ENCODE results near the gene ZNF280C. TPM values are rescaled to one million over a fixed set of nuclear protein-coding genes. Genes with fewer than 3 reads are reported as not detected.

ZNF280C gene
- total RNA-seq, 1 experiment from 2014 or later: 15.0 TPM

GRCh38 chrX:130186651-130187050 is 82.0 kb downstream of the ZNF280C start:
- no peaks in the 10 kb centered on the region for H3K9me3 Mint-ChIP-seq
- H3K36me3 Mint-ChIP-seq: no peaks in the 10 kb centered on the region
- no peak overlapping the region for H3K27ac Mint-ChIP-seq
- no peak for TF ChIP-seq ATF2 (CRISPR knock-in tag; IDR thresholded peaks at IDR 0.05; ENCODE audit: borderline replicate concordance, low read depth)
- TF ChIP-seq CTCF (IDR thresholded peaks at IDR 0.05): no peak
- TF ChIP-seq FOXP4 (CRISPR knock-in tag; IDR thresholded peaks at IDR 0.05): no peak
- no peak for TF ChIP-seq IRF2 (CRISPR knock-in tag; IDR thresholded peaks at IDR 0.05; ENCODE audit: borderline replicate concordance, low read depth)
- no peak for TF ChIP-seq KAT7 (CRISPR knock-in tag; IDR thresholded peaks at IDR 0.05; ENCODE audit: borderline replicate concordance)
- TF ChIP-seq ZNF532 (CRISPR knock-in tag; IDR thresholded peaks at IDR 0.05; ENCODE audit: borderline replicate concordance): no peak
- no peak for TF ChIP-seq ETV6 (CRISPR knock-in tag; IDR thresholded peaks at IDR 0.05)
- no peak for TF ChIP-seq CBFB (CRISPR knock-in tag; IDR thresholded peaks at IDR 0.05; ENCODE audit: low read depth)
- TF ChIP-seq FOXK1 (CRISPR knock-in tag; IDR thresholded peaks at IDR 0.05): no peak
- no peak for TF ChIP-seq ZMAT4 (CRISPR knock-in tag; IDR thresholded peaks at IDR 0.05)
- no peak for TF ChIP-seq ZSCAN18 (CRISPR knock-in tag; IDR thresholded peaks at IDR 0.05)
- TF ChIP-seq MAX (CRISPR knock-in tag; IDR thresholded peaks at IDR 0.05): no peak
- TF ChIP-seq ZBTB21 (CRISPR knock-in tag; IDR thresholded peaks at IDR 0.05; ENCODE audit: borderline replicate concordance): no peak
- no peak for TF ChIP-seq TEAD1 (CRISPR knock-in tag; IDR thresholded peaks at IDR 0.05)
- no peaks in the 10 kb centered on the region for H3K27me3 Mint-ChIP-seq (ENCODE audit: low read depth)
- DNase-seq (ENCODE audit: low spot score) (no peak), ATAC-seq (no peak)
- H3K4me3 Mint-ChIP-seq: no peak overlapping the region
- H3K4me1 Mint-ChIP-seq: no peaks in the 10 kb centered on the region
- ChIA-PET CTCF (interaction anchor here (0.7 kb wide), 1 partner anchor 107 kb away, joined by 4 read pairs; no protein-coding TSS in a partner anchor), POLR2A (no interaction called here)

All from WTC11 (cell line).